Glutamatergic neuron (in vitro differentiated cells): ENCODE data around the gene RAB3GAP2. TPM values are rescaled to one million over a fixed set of nuclear protein-coding genes. Genes with fewer than 3 reads are reported as not detected.
"Not testable (repeated sequence)": the region's sequence is repeated elsewhere in the genome, so short reads cannot be mapped to it uniquely, and the experiment has no call there.

ENCODE experiments used
- DNase-seq: peaks from one replicate; pipeline ENCODE4 v3.0.0; 2022
- H3K27ac Mint-ChIP-seq: one replicate; pipeline ENCODE4 v1.8.0; 2020; ENCODE audit warnings: mild to moderate bottlenecking, mixed read lengths, inconsistent platforms; ENCODE audit not compliant: unreplicated experiment
- H3K27me3 Mint-ChIP-seq: one replicate; pipeline ENCODE4 v1.8.0; 2020; ENCODE audit warnings: mild to moderate bottlenecking, moderate library complexity, mixed read lengths, inconsistent platforms; ENCODE audit not compliant: unreplicated experiment
- H3K36me3 Mint-ChIP-seq: one replicate; pipeline ENCODE4 v1.8.0; 2020; ENCODE audit warnings: mild to moderate bottlenecking, mixed read lengths, inconsistent platforms; ENCODE audit not compliant: unreplicated experiment
- H3K4me1 Mint-ChIP-seq: one replicate; pipeline ENCODE4 v1.8.0; 2020; ENCODE audit warnings: mild to moderate bottlenecking, low read depth, mixed read lengths, inconsistent platforms; ENCODE audit not compliant: unreplicated experiment
- H3K4me3 Mint-ChIP-seq: one replicate; pipeline ENCODE4 v1.8.0; 2020; ENCODE audit warnings: mild to moderate bottlenecking, mixed read lengths, inconsistent platforms; ENCODE audit not compliant: unreplicated experiment
- H3K9me3 Mint-ChIP-seq: one replicate; pipeline ENCODE4 v1.8.0; 2020; ENCODE audit warnings: mild to moderate bottlenecking, moderate library complexity, mixed read lengths, inconsistent platforms; ENCODE audit not compliant: unreplicated experiment
- total RNA-seq: library from RNA; stranded (reverse); fragmentation: NEBNext Ultra II Directional; extraction: Animal tissue kit (Norgen Biotek cat#: 25700); gene quantifications from one replicate; pipeline ENCODE4 v1.2.1, GENCODE V29; 2021; ENCODE audit not compliant: unreplicated experiment
- TF ChIP-seq, protein P1 (sequence below): fragments of 200-600 bp; sonication (generic); IDR thresholded peaks from one replicate; pipeline ENCODE4 v1.5.0; 2021; ENCODE audit not compliant: partially characterized antibody, unreplicated experiment

Gene RAB3GAP2
- total RNA-seq, 1 donor from 2014 or later, result 65.3 TPM

DNA sequence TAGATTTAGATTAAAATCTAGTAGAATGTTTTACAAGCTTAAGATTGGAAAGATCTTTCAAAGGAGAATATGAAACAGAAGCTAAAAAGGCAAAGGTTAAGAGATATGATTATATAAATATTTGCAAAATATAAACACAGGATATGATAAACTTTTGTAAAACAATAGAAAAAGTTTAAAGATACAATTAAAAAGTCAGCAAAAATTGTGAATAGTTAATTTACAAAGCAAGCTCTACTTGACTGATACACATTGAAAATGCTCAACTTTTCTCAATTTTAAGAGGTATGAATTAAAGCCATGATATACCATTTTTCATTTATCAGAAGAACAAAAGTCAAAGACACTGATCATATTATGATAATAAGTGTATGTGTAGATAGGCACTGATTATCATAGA, 21.0 kb downstream of the RAB3GAP2 start:
- no peak for DNase-seq
- H3K36me3 Mint-ChIP-seq, result peaks cover 67% of the 10 kb centered on the region
- H3K4me3 Mint-ChIP-seq, result no peak overlapping the region
- TF ChIP-seq, protein P1, sequence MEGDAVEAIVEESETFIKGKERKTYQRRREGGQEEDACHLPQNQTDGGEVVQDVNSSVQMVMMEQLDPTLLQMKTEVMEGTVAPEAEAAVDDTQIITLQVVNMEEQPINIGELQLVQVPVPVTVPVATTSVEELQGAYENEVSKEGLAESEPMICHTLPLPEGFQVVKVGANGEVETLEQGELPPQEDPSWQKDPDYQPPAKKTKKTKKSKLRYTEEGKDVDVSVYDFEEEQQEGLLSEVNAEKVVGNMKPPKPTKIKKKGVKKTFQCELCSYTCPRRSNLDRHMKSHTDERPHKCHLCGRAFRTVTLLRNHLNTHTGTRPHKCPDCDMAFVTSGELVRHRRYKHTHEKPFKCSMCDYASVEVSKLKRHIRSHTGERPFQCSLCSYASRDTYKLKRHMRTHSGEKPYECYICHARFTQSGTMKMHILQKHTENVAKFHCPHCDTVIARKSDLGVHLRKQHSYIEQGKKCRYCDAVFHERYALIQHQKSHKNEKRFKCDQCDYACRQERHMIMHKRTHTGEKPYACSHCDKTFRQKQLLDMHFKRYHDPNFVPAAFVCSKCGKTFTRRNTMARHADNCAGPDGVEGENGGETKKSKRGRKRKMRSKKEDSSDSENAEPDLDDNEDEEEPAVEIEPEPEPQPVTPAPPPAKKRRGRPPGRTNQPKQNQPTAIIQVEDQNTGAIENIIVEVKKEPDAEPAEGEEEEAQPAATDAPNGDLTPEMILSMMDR, result no peak
- H3K9me3 Mint-ChIP-seq, result peaks cover 3% of the 10 kb centered on the region
- H3K27me3 Mint-ChIP-seq, result peaks cover 4% of the 10 kb centered on the region
- no peaks in the 10 kb centered on the region for H3K4me1 Mint-ChIP-seq
- H3K27ac Mint-ChIP-seq, result no peak overlapping the region

DNA sequence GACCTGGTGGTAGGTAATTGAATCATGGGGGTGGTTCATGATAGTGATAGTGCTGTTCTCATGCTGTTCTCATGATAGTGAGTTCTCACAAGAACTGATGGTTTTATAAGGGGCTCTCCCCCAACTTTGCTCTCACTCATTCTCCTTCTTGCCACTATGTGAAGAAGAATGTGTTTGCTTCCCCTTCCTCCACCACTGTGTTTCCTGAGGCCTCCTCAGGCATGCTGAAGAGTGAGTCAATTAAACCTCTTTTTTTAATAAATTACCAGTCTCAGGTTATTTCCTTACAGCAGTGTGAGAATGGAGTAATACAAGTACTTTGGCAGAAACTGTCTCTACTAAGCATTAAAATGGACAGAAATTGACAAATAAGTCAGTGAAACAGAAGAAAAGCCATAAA, 21.6 kb downstream of the RAB3GAP2 start:
- no peak for DNase-seq
- H3K9me3 Mint-ChIP-seq, result peaks cover 6% of the 10 kb centered on the region
- H3K4me3 Mint-ChIP-seq, result no peak overlapping the region
- H3K36me3 Mint-ChIP-seq, result peaks cover 67% of the 10 kb centered on the region
- TF ChIP-seq, protein P1, result no peak
- no peaks in the 10 kb centered on the region for H3K4me1 Mint-ChIP-seq
- no peak overlapping the region for H3K27ac Mint-ChIP-seq
- H3K27me3 Mint-ChIP-seq, result peaks cover 4% of the 10 kb centered on the region

GRCh38 chr1:220249522-220249921, 22.7 kb downstream of the RAB3GAP2 start:
- no peak for DNase-seq
- TF ChIP-seq, protein P1, result no peak
- H3K9me3 Mint-ChIP-seq, result peaks cover 8% of the 10 kb centered on the region
- no peak overlapping the region for H3K4me3 Mint-ChIP-seq
- H3K27ac Mint-ChIP-seq, result no peak overlapping the region
- H3K27me3 Mint-ChIP-seq, result peaks cover 6% of the 10 kb centered on the region
- no peaks in the 10 kb centered on the region for H3K4me1 Mint-ChIP-seq
- peaks cover 63% of the 10 kb centered on the region for H3K36me3 Mint-ChIP-seq

DNA sequence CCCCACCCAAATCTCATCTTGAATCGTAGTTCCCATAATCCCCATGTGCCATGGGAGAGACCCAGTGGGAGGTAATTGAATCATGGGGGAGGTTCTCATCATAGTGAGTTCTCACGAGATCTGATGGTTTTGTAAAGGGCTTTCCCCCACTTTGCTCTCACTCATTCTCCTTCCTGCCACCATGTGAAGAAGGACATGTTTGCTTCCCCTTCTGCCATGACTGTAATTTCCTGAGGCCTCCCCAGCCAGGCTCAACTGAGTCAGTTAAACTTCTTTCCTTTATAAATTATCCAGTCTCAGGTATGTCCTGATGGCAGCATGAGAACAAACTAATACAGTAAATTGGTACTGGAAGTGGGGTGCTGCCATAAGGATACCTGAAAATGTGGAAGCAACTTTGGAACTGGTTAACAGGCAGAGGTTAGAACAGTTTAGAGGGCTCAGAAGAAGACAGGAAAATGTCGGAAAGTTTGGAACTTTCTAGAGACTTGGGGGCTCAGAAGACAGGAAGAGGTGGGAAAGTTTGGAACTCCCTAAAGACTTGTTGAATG, 23.5 kb downstream of the RAB3GAP2 start:
- not testable (repeated sequence) for H3K27me3 Mint-ChIP-seq, H3K27ac Mint-ChIP-seq, DNase-seq, H3K9me3 Mint-ChIP-seq, H3K4me1 Mint-ChIP-seq, H3K4me3 Mint-ChIP-seq
- H3K36me3 Mint-ChIP-seq, result peaks cover 62% of the 10 kb centered on the region

GRCh38 chr1:220245900-220246299, 26.4 kb downstream of the RAB3GAP2 start:
- H3K27ac Mint-ChIP-seq, result peak overlapping the region; percentile 39
- H3K36me3 Mint-ChIP-seq, result peaks cover 42% of the 10 kb centered on the region
- H3K4me3 Mint-ChIP-seq, H3K27me3 Mint-ChIP-seq, H3K4me1 Mint-ChIP-seq, DNase-seq, H3K9me3 Mint-ChIP-seq: not testable (repeated sequence)

GRCh38 chr1:220243947-220244346, 28.3 kb downstream of the RAB3GAP2 start:
- Mint-ChIP-seq H3K27me3 (peaks cover 2% of the 10 kb centered on the region), H3K4me3 (no peak overlapping the region), H3K4me1 (peaks cover 6% of the 10 kb centered on the region), H3K27ac (no peak overlapping the region), H3K9me3 (peaks cover 5% of the 10 kb centered on the region), H3K36me3 (peaks cover 23% of the 10 kb centered on the region)
- no peak for DNase-seq
- TF ChIP-seq, protein P1, result no peak
